ENCODE results near the gene CR1. TPM values are rescaled to one million over a fixed set of nuclear protein-coding genes. Genes with fewer than 3 reads are reported as not detected.
"Not testable (repeated sequence)": the region's sequence is repeated elsewhere in the genome, so short reads cannot be mapped to it uniquely, and the experiment has no call there.

Gene CR1
- total RNA-seq, 1 donor from 2014 or later, result 0.02 TPM

GRCh38 chr1:207666342-207666741, 170.4 kb downstream of the CR1 start:
- intact Hi-C loops (cut with micrococcal nuclease), result no loop called here

DNA sequence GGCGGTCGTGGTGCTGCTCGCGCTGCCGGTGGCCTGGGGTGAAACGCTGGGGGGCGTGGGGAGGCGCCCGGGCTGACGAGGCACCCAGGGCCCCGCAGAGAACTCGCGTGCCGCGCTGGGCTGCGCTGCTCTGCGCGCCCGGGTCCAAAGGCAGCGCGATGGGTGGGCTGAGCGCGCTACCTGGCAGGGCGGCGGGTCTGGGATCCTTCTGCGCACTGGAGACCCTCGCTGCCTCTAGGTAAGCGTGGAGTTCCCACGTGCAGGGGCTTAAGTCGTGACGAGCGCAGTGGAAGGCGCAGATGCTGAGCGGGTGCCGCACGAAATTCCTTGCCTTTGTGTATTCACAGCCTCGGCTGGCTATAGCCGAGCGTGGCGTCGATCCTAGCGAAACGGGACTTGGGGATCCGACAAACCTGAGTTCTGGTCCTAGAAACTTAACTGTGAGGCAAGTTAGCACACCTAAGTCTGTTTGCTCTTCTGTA, 173.6 kb downstream of the CR1 start:
- intact Hi-C loops (cut with micrococcal nuclease), result no loop called here

DNA sequence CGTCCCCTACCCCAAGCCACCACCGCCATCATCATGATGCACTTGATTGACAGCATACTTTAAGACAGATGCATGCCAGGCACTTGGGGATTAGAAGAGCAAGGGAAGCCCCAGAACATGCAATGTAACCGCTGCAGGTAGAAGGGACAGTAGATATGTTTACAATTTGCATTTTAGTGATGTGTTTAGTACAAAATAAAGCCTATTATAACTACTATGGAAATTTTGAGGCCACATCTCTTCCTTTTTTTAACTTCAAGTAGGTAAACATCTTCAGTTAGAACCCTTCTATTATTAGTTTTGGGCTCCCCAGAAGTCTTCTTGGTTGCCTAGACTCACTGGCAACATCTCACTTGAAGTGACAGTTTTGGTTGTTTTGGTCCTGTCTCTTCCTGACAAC, 174.2 kb downstream of the CR1 start:
- intact Hi-C loops (cut with micrococcal nuclease), result no loop called here

DNA sequence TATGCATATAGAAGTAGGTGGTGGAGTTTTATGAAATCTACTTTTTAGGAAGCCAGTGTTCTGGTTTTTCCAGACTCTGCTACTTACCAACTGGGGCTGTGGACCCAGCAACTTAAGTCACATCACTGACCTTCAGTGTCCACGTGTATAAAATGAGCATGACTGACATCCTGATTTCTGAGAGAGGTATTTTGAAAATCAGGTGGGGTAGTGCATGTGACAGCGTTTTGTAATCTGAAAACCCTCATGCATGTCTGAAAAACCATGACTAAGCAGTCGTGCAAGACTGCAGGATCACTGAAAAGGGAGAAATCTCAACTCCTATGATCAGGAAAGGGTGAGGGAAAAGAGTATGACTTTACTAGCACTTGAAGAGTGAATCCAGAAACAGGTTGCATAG, 175.0 kb downstream of the CR1 start:
- intact Hi-C loops (cut with micrococcal nuclease), result no loop called here

GRCh38 chr1:207672522-207673130, 176.7 kb downstream of the CR1 start:
- intact Hi-C loops (cut with micrococcal nuclease), result no loop called here

GRCh38 chr1:207673399-207673798, 177.4 kb downstream of the CR1 start:
- intact Hi-C loops (cut with micrococcal nuclease), result no loop called here

DNA sequence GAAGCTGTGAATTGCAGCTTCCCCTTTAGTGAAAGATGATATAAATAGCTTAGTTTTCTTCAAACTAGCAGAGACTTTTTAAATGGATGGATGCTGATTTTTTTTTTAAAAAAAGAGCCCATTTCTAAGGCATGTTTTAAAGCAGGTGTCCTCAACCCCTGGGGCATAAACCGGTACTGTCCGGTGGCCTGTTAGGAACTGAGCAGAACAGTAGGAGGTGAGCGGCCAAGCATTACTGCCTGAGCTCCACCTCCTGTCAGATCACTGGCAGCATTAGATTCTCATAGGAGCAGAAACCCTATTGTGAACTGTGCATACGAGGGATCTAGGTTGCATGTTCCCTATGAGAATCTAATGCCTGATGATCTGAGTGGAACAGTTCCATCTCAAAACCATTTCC, 180.2 kb downstream of the CR1 start:
- intact Hi-C loops (cut with micrococcal nuclease), result no loop called here

DNA sequence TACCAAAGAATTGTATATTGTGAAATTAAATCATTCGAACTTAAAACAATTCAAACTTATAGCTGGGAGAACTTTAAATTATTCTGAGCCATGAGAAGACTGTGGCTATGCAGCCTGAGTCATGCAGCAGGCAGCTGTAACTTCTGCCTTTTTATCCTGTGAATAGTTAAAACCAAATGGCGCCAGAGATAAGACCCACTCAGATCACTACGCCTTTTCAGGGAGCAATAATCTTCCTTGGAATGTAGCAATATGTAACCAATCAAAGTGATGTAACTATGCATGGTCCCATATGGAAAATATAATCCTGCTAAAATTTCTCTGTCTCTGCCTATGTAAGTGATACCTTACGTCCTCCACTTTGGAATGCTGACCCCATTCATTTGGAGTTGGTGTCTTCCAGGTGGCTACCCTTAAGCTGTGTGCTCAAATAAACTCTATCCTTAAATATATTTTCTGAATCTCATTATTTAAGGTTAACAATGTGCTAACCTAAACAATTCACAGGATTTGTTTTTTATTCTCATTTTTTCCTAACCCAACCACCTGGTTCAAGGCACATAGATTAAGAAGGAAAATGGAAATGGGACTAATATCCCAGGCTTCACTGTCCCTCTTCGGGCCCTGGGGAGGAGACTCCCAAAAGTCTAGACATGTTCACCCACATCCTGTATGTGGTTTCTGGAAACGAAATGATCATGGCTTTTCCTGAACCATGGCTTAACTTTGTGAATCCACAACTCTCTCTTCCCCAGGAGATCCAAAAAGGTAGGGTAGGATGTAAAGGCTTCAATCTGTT, 184.8 kb downstream of the CR1 start:
- intact Hi-C loops (cut with micrococcal nuclease), result not testable (repeated sequence)

GRCh38 chr1:207682872-207683434, 187.0 kb downstream of the CR1 start:
- intact Hi-C loops (cut with micrococcal nuclease), result not testable (repeated sequence)

GRCh38 chr1:207690551-207690950, 194.6 kb downstream of the CR1 start:
- intact Hi-C loops (cut with micrococcal nuclease), result not testable (repeated sequence)

- intact Hi-C loops (cut with micrococcal nuclease), result no loop called here
These were observed 195.1 kb downstream of the CR1 start for GRCh38 chr1:207691010-207691409.

Other genes starting within 250 kb of the CR1 start
- 142 and 143 TPM in 2 replicates for gene CD55, start 174.5 kb upstream of the CR1 start, total RNA-seq
- gene CR2, start 41.8 kb upstream of the CR1 start, total RNA-seq, result not detected in 2 replicates
- not detected in 2 replicates for gene CR1L, start 149.0 kb downstream of the CR1 start, total RNA-seq